NCI-H748 (cell line): Measurements from ENCODE around the gene ATG7.

ENCODE experiments used
- DNase-seq: peaks from one replicate; lab custom pipeline; 2025; ENCODE audit not compliant: unreplicated experiment; lab: John Stamatoyannopoulos, UW

Gene ATG7

GRCh38 chr3:11604139-11604892, 332.1 kb downstream of the ATG7 start:
- no peak for DNase-seq

DNA sequence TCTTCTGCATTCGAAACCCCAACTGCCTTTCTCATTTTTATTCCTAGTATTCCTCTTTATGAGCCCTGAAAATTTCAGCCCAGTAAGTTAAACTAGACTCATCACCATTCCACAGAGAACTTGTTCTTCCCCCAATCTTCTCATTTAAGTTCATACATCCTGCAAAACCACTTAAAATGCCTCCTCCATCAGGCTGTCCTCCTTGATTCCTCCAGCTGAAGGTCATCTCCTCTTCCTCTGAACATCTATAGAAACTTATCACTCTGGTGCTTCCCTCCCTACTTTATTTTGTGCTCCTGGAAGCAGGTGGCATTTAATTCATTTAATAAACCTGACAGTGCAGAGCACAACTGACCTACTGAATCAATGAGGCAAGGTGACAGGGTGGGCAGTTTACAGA, 333.2 kb downstream of the ATG7 start:
- no peak for DNase-seq

DNA sequence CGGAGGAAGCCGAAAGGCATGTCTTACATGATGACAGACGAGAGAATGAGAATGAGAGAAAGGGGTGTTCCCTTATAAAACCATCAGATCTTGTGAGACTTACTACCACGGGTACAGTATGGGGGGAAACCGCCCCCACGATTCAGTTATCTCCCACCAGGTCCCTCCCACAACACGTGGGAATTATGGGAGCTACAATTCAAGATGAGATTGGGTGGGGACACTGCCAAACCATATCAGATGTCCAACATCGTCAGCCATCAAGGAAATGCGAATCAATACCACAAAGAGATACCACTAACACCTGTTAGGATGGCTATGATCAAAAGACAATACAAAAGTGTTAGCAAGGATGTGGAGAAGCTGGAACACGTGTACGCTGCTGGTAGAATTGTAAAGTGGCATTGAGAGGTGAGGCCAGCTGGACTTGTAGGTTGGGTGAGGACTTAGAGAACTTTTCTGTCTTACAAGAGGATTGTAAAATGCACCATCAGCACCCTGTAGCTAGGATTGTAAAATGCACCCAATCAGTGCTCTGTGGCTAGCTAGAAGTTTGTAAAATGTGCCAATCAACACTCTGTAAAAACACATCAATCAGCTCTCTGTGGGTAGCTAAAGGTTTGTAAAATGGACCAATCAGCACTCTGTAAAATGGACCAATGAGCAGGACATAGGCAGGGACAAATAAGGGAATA, 334.0 kb downstream of the ATG7 start:
- DNase-seq: no peak

DNA sequence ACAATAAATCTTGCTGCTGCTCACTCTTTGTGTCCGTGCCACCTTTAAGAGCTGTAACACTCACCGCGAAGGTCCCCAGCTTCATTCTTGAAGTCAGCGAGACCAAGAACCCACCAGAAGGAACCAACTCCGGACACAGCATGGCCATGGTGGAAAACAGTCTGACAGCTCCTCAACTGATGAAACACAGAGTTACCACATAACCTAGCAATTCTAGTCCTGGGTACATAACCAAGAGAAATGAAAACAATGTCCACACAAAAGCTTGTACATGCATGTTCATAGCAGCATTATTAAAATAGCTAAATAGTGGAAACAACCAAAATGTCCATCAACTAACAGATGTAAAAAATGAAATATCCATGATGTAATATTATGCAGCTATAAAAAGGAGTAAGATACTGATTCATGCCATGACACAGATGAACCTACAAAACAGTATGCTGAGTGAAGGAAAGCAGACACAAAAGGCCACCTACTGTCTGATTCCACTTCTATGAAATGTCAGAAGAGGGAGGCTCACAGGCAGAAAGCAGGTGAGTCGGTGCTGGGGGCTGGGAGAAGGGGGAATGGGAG, 334.8 kb downstream of the ATG7 start:
- DNase-seq: no peak
